GM18505 (cell line): Measurements from ENCODE around the gene PCF11.

Source experiments
- ATAC-seq: cut with Tn5 transposase; IDR thresholded peaks from one replicate; pipeline ENCODE4 v1.9.1; 2021; ENCODE audit not compliant: unreplicated experiment
- POLR2A ChIP-seq: IDR thresholded peaks from 4 replicates; pipeline ENCODE4 v1.6.1; 2011; ENCODE audit warnings: borderline replicate concordance; ENCODE audit not compliant: insufficient read depth, insufficient read length; ENCODE audit errors: extremely low read depth

The PCF11 gene

DNA sequence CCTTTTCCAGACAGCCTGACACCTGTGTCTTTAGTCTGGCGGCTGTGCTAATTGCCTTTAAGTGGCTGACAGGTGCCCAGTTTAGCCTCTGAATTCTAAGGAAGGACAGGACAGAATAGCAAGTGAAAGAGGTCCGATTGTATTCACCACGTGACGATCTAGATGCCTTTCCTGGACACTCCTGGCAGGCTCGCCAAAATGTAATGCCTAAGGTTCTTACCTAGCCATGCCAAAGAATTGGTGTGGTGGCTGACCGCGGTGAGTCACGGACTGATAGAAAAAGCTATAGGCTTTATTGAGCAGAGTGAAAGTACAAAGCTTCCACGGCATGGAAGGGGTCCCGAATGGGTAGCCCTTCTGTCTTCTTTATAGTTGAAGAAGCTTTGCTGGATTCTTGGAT is 63.3 kb downstream of the PCF11 start:
- TF ChIP-seq POLR2A = no peak

DNA sequence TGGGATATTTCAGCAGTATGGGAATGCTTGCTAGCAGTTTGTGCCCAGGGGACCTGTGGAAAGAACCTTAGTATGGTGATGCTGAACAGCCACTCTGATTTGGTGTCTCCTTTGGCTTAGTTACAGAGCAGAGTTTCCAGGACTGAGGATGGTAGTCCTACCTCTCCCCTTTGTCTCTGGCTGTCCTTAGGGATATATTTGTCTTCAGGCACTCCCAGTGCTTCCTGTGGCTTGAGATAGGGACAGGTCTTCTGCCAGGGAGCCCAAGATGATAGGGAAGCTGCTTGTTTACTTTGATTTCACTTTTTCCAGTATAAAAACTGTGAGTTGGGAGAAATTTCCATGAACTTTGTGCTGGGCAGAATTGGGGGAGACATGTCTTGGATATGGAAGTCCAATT is 64.8 kb downstream of the PCF11 start:
- no peak for TF ChIP-seq POLR2A
- ATAC-seq = no peak

More for the DNA sequence above, 63.3 kb downstream of the PCF11 start:
- ATAC-seq = no peak

DNA sequence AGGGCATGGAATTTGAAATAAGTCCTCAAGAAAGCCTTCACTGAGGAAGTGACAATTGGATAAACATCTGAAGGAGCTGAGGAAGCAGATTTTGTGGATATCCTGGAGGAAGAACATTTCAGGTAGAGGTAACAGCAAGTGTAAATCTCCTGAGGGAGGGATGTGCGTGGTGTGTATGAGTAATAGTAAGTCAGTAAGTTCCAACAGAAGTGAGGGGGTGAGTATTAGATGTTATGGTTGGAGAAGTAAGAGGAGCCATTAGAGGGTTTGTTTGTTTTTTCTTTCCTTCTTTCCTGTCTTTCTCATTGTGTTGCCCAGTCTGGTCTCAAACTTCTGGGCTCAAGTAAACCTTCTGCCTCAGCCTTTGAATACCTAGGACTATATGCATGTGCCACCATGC is 65.6 kb downstream of the PCF11 start:
- no peak for ATAC-seq
- TF ChIP-seq POLR2A = no peak

DNA sequence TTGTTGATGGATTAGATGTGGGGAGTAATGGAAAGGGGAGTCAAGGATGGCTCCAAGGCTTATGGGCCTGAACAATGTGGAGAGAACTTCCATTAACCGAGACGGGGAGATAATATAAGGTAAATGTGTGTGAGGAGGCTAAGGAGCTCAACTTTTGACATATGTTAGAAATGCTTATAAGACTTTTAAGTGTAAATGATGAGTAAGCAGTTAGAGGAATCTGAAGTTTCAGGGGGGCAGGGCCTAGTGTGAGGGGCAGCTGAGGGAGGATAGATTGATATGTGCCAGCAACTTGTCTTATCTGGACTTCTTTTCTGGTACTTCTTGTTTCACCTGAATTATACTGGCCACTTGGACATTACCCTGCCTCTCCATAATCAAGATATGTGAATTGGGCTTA is 66.5 kb downstream of the PCF11 start:
- TF ChIP-seq POLR2A = no peak
- no peak for ATAC-seq

DNA sequence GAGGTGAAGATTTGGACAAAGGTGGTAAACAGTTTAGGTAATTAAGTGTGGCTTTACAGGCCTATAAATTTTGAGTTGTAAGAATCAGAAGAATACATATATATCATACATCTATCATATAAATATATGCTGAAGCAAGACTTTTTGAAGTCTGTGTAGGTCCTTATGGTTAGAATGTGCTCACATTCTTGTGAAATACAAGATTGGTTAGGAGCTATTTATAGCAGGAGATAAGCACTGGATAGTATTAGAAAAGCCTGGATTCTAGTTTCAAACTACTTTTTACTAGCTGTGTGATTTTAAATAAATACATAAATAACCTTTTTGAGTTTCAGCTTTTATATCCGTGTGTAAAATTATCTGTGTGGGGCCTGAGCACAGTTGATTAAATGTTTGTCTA is 78.9 kb downstream of the PCF11 start:
- TF ChIP-seq POLR2A = no peak
- no peak for ATAC-seq
